ENCODE results near the gene MPP3. TPM values are rescaled to one million over a fixed set of nuclear protein-coding genes. Genes with fewer than 3 reads are reported as not detected.

The MPP3 gene
- total RNA-seq, 1 experiment from 2014 or later, result 24.5 TPM

DNA sequence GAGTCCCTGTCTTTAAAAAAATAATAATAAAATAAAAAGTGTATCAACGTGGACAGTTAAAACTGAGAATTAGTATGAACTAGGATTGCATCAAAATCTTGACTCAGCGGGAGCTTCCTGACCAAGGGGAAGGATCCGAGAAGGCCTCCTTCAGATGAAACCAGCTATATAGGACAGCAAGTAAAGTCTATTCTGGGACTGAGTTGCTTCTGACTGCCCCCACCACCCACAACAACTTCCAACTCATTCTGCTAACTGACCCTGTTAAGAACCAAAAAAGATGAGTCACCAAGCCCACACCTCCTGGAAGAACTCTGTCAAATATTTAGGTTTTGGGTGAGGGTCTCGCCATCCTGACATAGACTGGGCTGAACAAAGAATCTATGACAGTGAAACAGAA is 24.9 kb downstream of the MPP3 start:
- BruUV-seq (replicated peaks), result no TSS peak
- TF ChIP-seq, protein P1, sequence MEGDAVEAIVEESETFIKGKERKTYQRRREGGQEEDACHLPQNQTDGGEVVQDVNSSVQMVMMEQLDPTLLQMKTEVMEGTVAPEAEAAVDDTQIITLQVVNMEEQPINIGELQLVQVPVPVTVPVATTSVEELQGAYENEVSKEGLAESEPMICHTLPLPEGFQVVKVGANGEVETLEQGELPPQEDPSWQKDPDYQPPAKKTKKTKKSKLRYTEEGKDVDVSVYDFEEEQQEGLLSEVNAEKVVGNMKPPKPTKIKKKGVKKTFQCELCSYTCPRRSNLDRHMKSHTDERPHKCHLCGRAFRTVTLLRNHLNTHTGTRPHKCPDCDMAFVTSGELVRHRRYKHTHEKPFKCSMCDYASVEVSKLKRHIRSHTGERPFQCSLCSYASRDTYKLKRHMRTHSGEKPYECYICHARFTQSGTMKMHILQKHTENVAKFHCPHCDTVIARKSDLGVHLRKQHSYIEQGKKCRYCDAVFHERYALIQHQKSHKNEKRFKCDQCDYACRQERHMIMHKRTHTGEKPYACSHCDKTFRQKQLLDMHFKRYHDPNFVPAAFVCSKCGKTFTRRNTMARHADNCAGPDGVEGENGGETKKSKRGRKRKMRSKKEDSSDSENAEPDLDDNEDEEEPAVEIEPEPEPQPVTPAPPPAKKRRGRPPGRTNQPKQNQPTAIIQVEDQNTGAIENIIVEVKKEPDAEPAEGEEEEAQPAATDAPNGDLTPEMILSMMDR (IDR thresholded peaks at IDR 0.05; ENCODE audit: unreplicated experiment), result no peak
- POLR2A ChIA-PET, result no interaction called here

DNA sequence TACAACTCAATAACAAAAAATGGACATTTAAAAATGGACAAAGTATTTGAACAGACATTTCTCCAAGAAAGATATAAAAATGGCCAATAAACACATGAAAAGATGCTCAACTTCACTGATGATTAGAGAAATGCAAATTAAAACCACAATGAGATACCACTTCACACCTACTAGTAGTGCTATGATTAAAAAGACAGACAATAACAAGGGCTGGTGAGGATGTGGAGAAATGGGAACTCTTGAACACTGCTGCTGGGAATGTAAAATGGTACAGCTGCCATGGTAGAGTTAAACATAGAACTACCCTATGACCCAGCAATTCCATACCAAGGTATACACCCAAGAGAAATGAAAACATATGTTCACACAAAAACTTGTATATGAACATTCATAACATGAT is 27.8 kb downstream of the MPP3 start:
- DNase-seq (ENCODE audit: unreplicated experiment), result no peak
- no peak overlapping the region for H3K27ac Mint-ChIP-seq (ENCODE audit: low read depth, unreplicated experiment)
- H3K27me3 Mint-ChIP-seq (ENCODE audit: insufficient read depth, unreplicated experiment), result no peaks in the 10 kb centered on the region
- H3K36me3 Mint-ChIP-seq (ENCODE audit: insufficient read depth, unreplicated experiment), result peaks cover 12% of the 10 kb centered on the region
- BruUV-seq (replicated peaks), result no TSS peak
- no peaks in the 10 kb centered on the region for H3K4me1 Mint-ChIP-seq (ENCODE audit: insufficient read depth, unreplicated experiment)
- ChIA-PET CTCF (interaction anchor here (0.6 kb wide), 1 partner anchor 39 kb away, joined by 4 read pairs; no protein-coding TSS in a partner anchor), POLR2A (interaction anchor here (0.6 kb wide), 1 partner anchor 15 kb away, joined by 3 read pairs; no protein-coding TSS in a partner anchor)
- intact Hi-C loops (cut with micrococcal nuclease), result no loop called here
- TF ChIP-seq, protein P1 (IDR thresholded peaks at IDR 0.05; ENCODE audit: unreplicated experiment), result no peak
- H3K9me3 Mint-ChIP-seq (ENCODE audit: unreplicated experiment), result no peaks in the 10 kb centered on the region
- H3K4me3 Mint-ChIP-seq (ENCODE audit: unreplicated experiment), result no peak overlapping the region

More for the DNA sequence above, 24.9 kb downstream of the MPP3 start:
- H3K9me3 Mint-ChIP-seq (ENCODE audit: unreplicated experiment), result no peaks in the 10 kb centered on the region
- DNase-seq (ENCODE audit: unreplicated experiment), result no peak
- H3K27me3 Mint-ChIP-seq (ENCODE audit: insufficient read depth, unreplicated experiment), result no peaks in the 10 kb centered on the region
- H3K27ac Mint-ChIP-seq (ENCODE audit: low read depth, unreplicated experiment), result no peak overlapping the region
- peaks cover 6% of the 10 kb centered on the region for H3K36me3 Mint-ChIP-seq (ENCODE audit: insufficient read depth, unreplicated experiment)
- no peak overlapping the region for H3K4me3 Mint-ChIP-seq (ENCODE audit: unreplicated experiment)
- CTCF ChIA-PET, result interaction anchor here (1.0 kb wide), 1 partner anchor 15 kb away, joined by 3 read pairs; no protein-coding TSS in a partner anchor
- no peaks in the 10 kb centered on the region for H3K4me1 Mint-ChIP-seq (ENCODE audit: insufficient read depth, unreplicated experiment)
- intact Hi-C loops (cut with micrococcal nuclease), result no loop called here

DNA sequence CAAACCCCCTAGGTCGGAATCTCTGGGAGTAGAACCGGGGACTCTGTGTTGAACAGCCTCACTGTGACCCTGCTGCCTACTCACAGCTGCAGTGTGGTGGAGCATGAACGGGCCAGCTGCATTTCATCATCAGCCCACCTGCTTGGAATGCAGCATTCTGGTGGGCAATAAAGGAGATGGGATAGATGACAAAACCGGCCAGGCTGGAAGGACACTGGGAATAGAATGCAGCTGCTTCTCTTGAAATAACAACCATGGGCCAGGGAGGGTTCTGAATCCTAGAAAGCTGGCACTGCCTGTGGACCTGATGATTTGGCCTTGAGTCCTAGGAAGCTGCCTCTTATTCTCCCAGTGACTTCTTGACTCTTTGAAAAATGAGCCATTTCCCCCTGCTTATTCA is 29.2 kb downstream of the MPP3 start:
- Mint-ChIP-seq H3K4me1 (ENCODE audit: insufficient read depth, unreplicated experiment) (no peaks in the 10 kb centered on the region), H3K27ac (ENCODE audit: low read depth, unreplicated experiment) (no peak overlapping the region), H3K36me3 (ENCODE audit: insufficient read depth, unreplicated experiment) (peaks cover 12% of the 10 kb centered on the region), H3K27me3 (ENCODE audit: insufficient read depth, unreplicated experiment) (no peaks in the 10 kb centered on the region), H3K4me3 (ENCODE audit: unreplicated experiment) (no peak overlapping the region), H3K9me3 (ENCODE audit: unreplicated experiment) (no peaks in the 10 kb centered on the region)
- POLR2A ChIA-PET, result no interaction called here
- intact Hi-C loops (cut with micrococcal nuclease), result no loop called here
- no TSS peak for BruUV-seq (replicated peaks)
- TF ChIP-seq, protein P1 (IDR thresholded peaks at IDR 0.05; ENCODE audit: unreplicated experiment), result no peak
- CTCF ChIA-PET, result interaction anchor here (0.6 kb wide), 1 partner anchor 137 kb away, joined by 4 read pairs; no protein-coding TSS in a partner anchor
- no peak for DNase-seq (ENCODE audit: unreplicated experiment)

DNA sequence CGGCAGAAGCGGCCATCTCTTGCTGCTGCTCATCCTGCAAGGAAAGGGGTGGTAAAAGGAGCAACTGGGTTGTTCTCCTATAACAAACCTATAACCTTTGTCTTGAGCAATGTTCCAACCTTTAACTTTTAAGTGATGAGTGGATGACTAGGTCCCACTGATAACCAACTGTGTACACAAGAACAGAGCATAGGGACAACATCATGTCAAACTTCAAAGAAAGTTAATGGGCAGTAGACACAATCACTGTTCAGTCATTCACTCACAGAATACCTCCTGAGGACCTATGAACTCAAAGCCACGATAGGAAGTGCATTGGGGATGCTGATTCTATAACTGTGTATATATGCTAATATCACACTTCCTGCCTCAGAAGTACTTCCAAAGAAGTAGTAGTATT is 31.1 kb downstream of the MPP3 start:
- H3K27ac Mint-ChIP-seq (ENCODE audit: low read depth, unreplicated experiment), result no peak overlapping the region

More for the DNA sequence above, 31.1 kb downstream of the MPP3 start:
- Mint-ChIP-seq H3K27me3 (ENCODE audit: insufficient read depth, unreplicated experiment) (peaks cover 8% of the 10 kb centered on the region), H3K4me3 (ENCODE audit: unreplicated experiment) (no peak overlapping the region), H3K9me3 (ENCODE audit: unreplicated experiment) (peaks cover 6% of the 10 kb centered on the region), H3K4me1 (ENCODE audit: insufficient read depth, unreplicated experiment) (no peaks in the 10 kb centered on the region), H3K36me3 (ENCODE audit: insufficient read depth, unreplicated experiment) (peaks cover 12% of the 10 kb centered on the region)
- POLR2A ChIA-PET, result no interaction called here
- intact Hi-C loops (cut with micrococcal nuclease), result no loop called here
- no peak for DNase-seq (ENCODE audit: unreplicated experiment)
- CTCF ChIA-PET, result no interaction called here
- TF ChIP-seq, protein P1 (IDR thresholded peaks at IDR 0.05; ENCODE audit: unreplicated experiment), result no peak
- no TSS peak for BruUV-seq (replicated peaks)

Data from MCF 10A (cell line).